ENCODE results near the gene RASD1.

The RASD1 gene

GRCh38 chr17:17505151-17505550 is 9.0 kb upstream of the RASD1 start:
- Mint-ChIP-seq H3K4me3 (no peak overlapping the region), H3K36me3 (ENCODE audit: insufficient read depth) (peaks cover 7% of the 10 kb centered on the region), H3K4me1 (no peaks in the 10 kb centered on the region), H3K27me3 (no peaks in the 10 kb centered on the region), H3K27ac (ENCODE audit: low read depth) (no peak overlapping the region), H3K9me3 (no peaks in the 10 kb centered on the region)
- DNase-seq (ENCODE audit: low spot score in 2 of 2) (no peak), ATAC-seq (replicated peaks; ENCODE audit: extremely low read depth, poor library complexity, severe bottlenecking) (no peak)

GRCh38 chr17:17504341-17505140 is 8.3 kb upstream of the RASD1 start:
- no peaks in the 10 kb centered on the region for H3K27me3 Mint-ChIP-seq
- no peaks in the 10 kb centered on the region for H3K9me3 Mint-ChIP-seq
- no peak overlapping the region for H3K27ac Mint-ChIP-seq (ENCODE audit: low read depth)
- H3K4me1 Mint-ChIP-seq, result no peaks in the 10 kb centered on the region
- H3K4me3 Mint-ChIP-seq, result no peak overlapping the region
- H3K36me3 Mint-ChIP-seq (ENCODE audit: insufficient read depth), result peaks cover 7% of the 10 kb centered on the region
- DNase-seq (ENCODE audit: low spot score in 2 of 2) (no peak), ATAC-seq (replicated peaks; ENCODE audit: extremely low read depth, poor library complexity, severe bottlenecking) (no peak)

- Mint-ChIP-seq H3K9me3 (no peaks in the 10 kb centered on the region), H3K4me1 (no peaks in the 10 kb centered on the region), H3K27me3 (no peaks in the 10 kb centered on the region), H3K4me3 (no peak overlapping the region), H3K27ac (ENCODE audit: low read depth) (no peak overlapping the region), H3K36me3 (ENCODE audit: insufficient read depth) (peaks cover 7% of the 10 kb centered on the region)
- DNase-seq (ENCODE audit: low spot score in 2 of 2) (no peak), ATAC-seq (replicated peaks; ENCODE audit: extremely low read depth, poor library complexity, severe bottlenecking) (no peak)
Measured at GRCh38 chr17:17503566-17504130, 7.5 kb upstream of the RASD1 start.

DNA sequence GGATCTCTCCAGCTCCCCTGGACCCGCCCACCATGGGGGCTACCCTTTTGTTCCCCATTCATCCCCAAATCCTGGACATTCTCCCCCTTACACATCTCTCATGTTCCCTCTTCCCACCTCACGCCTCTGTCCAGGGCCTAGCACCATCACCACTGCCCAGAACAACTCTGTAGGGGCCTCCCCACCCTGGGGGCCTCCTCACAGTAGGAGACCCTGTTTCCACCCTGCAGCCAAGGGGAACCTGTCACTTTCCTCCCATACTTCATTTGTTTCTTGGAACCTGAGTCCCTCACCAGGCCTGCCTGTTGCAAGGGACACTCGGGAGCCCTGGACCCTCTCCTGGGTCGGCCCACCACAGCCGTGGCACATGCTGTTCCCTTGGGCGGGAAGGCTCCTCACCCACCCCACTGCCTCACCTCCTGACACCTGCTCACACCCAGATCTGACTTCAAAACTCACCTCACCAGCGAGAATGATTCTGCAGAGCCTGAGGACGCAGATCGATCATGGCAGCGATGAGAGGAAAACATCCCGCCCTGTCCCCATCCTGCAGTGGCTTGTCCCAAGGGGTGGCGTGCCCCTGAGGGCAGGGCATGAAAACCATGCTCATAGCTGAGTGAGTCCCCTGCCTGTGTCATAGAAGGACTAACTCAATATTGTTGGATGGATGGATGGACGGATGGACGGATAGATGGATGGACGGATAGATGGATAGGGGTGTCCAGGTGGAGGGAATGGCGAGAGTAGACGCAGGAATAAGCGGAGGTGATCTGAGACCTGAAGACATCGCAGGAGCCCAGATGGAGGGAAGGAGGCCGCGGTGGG is 6.8 kb upstream of the RASD1 start:
- Mint-ChIP-seq H3K4me1 (no peaks in the 10 kb centered on the region), H3K27ac (ENCODE audit: low read depth) (no peak overlapping the region), H3K4me3 (no peak overlapping the region), H3K9me3 (no peaks in the 10 kb centered on the region), H3K36me3 (ENCODE audit: insufficient read depth) (peaks cover 5% of the 10 kb centered on the region), H3K27me3 (no peaks in the 10 kb centered on the region)
- ATAC-seq (replicated peaks; ENCODE audit: extremely low read depth, poor library complexity, severe bottlenecking) (no peak), DNase-seq (ENCODE audit: low spot score in 2 of 2) (no peak)

DNA sequence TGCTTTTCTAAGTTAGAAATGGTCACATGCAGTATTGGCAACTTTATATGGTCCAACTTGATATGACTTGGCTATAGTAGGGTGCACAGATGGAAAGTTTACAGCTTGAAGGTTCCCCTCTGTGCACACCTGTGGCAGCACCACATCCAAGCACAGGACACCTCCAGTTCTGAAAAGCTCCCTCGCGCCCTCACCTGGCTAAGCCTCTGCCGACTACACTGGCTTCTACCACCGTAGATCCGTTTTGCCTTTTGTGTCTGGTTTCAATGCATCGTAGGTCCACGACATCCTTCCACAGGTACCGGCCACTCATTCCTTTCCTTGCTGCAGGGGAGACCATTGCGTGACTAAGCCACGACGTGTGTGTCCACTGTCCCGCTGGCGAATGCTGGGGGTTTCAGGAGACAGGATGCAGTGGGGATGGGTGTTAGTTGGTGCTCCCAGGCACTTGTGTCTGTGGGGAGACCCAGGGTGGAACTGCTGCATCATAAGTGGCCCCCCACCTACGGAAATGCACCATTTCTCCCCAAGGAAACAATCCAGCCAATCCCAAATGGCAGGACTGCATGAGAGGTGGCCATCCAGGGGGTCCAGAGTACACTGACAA is 4.9 kb upstream of the RASD1 start:
- DNase-seq (ENCODE audit: low spot score in 2 of 2), result no peak
- Mint-ChIP-seq H3K27me3 (no peaks in the 10 kb centered on the region), H3K27ac (ENCODE audit: low read depth) (no peak overlapping the region), H3K4me1 (no peaks in the 10 kb centered on the region), H3K4me3 (no peak overlapping the region), H3K9me3 (no peaks in the 10 kb centered on the region), H3K36me3 (ENCODE audit: insufficient read depth) (peaks cover 3% of the 10 kb centered on the region)
- no peak for ATAC-seq (replicated peaks; ENCODE audit: extremely low read depth, poor library complexity, severe bottlenecking)

GRCh38 chr17:17499402-17500145 is 3.4 kb upstream of the RASD1 start:
- H3K27me3 Mint-ChIP-seq, result no peaks in the 10 kb centered on the region
- no peak overlapping the region for H3K4me3 Mint-ChIP-seq
- H3K9me3 Mint-ChIP-seq, result no peaks in the 10 kb centered on the region
- ATAC-seq (replicated peaks; ENCODE audit: extremely low read depth, poor library complexity, severe bottlenecking), result no peak
- peaks cover 8% of the 10 kb centered on the region for H3K4me1 Mint-ChIP-seq
- peaks cover 6% of the 10 kb centered on the region for H3K36me3 Mint-ChIP-seq (ENCODE audit: insufficient read depth)
- H3K27ac Mint-ChIP-seq (ENCODE audit: low read depth), result no peak overlapping the region
- DNase-seq (ENCODE audit: low spot score in 2 of 2), result no peak

- H3K27ac Mint-ChIP-seq (ENCODE audit: low read depth), result no peak overlapping the region
- no peaks in the 10 kb centered on the region for H3K9me3 Mint-ChIP-seq
- DNase-seq (ENCODE audit: low spot score in 2 of 2) (no peak), ATAC-seq (replicated peaks; ENCODE audit: extremely low read depth, poor library complexity, severe bottlenecking) (no peak)
- peaks cover 8% of the 10 kb centered on the region for H3K4me1 Mint-ChIP-seq
- peaks cover 6% of the 10 kb centered on the region for H3K36me3 Mint-ChIP-seq (ENCODE audit: insufficient read depth)
- no peak overlapping the region for H3K4me3 Mint-ChIP-seq
- H3K27me3 Mint-ChIP-seq, result no peaks in the 10 kb centered on the region
Measured at GRCh38 chr17:17498606-17499301, 2.6 kb upstream of the RASD1 start.

DNA sequence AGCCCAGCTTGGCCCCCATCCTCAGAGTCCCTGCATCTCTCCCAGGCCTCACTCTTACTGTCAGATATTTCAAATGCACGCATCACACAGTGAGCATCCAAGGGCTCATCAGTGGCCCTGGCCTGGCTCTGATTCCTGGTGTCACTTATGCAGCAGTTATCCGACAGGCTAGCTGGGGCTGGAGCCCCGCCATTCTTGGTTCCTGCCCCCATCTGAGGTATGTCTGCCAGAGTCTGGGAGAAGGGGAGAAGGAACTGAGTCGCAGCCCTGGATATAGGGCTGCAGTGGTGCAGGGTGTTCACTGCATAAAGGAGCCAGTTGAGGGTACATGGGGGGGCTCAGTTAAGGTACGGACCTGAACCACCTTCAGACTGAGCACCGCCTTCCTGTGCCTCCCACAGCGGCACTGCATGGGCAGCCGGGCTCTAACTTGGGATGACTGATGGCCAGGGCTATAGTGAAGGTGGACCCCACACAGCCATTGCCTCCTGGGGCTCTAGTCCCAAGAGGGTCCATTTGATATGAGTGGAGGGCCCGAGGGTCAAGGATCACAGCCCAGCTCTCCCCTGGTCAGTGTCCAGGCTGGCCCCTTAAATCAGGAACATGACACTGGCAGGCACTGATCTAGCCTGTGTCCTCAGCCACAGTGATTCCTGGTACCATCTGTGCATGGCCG is 1.8 kb upstream of the RASD1 start:
- Mint-ChIP-seq H3K27ac (ENCODE audit: low read depth) (no peak overlapping the region), H3K9me3 (no peaks in the 10 kb centered on the region), H3K4me3 (peak overlapping the region; percentile 75), H3K4me1 (peaks cover 8% of the 10 kb centered on the region), H3K27me3 (no peaks in the 10 kb centered on the region), H3K36me3 (ENCODE audit: insufficient read depth) (peaks cover 6% of the 10 kb centered on the region)
- ATAC-seq (replicated peaks; ENCODE audit: extremely low read depth, poor library complexity, severe bottlenecking) (no peak), DNase-seq (ENCODE audit: low spot score in 2 of 2) (no peak)

DNA sequence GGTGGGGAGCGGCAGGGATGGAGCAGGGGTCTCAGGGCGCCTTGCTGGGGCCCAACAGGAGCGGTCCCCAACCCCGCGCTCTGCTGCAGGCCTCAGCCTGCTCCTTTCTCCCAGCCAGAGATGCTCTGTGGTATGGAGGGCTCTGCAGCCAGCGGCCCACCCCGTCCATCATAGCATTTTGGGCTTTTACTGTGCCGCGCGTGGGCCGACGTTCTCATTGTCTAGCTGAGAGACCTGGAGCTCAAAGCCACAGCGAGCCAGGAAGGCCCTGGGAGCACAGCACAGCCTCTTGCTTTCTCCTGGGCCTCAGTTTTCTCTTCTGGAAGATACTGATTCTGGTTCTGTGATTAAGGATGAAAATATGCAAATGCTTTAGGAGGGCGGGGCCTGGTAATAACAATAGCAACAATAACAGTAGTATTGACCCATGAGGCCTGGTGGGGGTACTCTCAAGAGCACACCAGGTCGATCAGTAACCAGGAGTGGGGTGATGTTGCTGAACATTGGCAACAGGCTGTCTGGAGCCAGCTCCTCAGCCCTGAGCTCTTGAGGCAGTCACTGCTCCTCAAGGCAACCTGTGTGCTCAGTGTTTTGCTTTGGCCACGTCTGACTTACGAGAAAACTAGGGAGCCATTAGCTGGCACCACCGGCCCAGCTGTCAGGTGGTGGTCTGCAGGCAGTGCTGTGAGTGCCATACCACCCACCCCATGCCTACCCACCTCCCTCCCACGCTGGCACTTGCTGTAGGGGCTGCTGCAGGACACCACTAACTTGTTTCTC is 1.1 kb upstream of the RASD1 start:
- H3K9me3 Mint-ChIP-seq, result no peaks in the 10 kb centered on the region
- H3K4me3 Mint-ChIP-seq, result peak overlapping the region; percentile 75
- ATAC-seq (replicated peaks; ENCODE audit: extremely low read depth, poor library complexity, severe bottlenecking), result no peak
- no peak for DNase-seq (ENCODE audit: low spot score in 2 of 2)
- no peaks in the 10 kb centered on the region for H3K27me3 Mint-ChIP-seq
- H3K4me1 Mint-ChIP-seq, result peaks cover 8% of the 10 kb centered on the region
- peaks cover 3% of the 10 kb centered on the region for H3K36me3 Mint-ChIP-seq (ENCODE audit: insufficient read depth)
- no peak overlapping the region for H3K27ac Mint-ChIP-seq (ENCODE audit: low read depth)

DNA sequence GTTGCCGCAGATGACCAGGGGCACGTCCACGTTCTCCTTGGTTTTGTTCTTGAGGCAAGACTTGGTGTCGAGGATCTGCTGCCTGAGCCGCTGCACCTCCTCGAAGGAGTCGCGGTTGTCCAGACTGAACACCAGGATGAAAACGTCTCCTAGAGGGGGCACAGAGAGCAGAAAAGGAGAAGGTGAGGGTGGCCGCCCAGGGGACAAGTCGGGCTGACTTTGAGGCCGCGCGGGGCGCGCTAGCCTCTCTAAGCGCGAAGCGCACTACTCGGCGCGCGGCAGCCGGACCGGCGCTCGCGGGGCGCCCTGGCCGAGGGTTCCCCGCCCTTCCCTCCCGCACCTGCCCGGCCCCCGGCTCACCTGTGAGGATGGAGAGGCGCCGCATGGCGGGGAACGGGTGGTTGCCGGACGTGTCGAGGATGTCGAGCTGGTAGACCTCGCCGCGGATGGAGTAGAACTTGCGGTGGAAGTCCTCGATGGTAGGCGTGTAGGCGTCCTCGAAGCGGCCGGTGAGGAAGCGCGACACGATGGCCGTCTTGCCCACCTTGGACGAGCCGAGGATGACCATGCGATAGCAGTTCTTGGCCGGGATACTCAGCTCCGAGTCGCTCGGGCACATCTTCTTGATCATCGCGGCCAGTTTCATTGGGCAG is 533 bp downstream of the RASD1 start:
- no peak for ATAC-seq (replicated peaks; ENCODE audit: extremely low read depth, poor library complexity, severe bottlenecking)
- no peaks in the 10 kb centered on the region for H3K27me3 Mint-ChIP-seq
- no peak overlapping the region for H3K27ac Mint-ChIP-seq (ENCODE audit: low read depth)

More for the DNA sequence above, 533 bp downstream of the RASD1 start:
- Mint-ChIP-seq H3K36me3 (ENCODE audit: insufficient read depth) (peaks cover 5% of the 10 kb centered on the region), H3K4me3 (peak overlapping the region; percentile 75), H3K9me3 (no peaks in the 10 kb centered on the region), H3K4me1 (peaks cover 8% of the 10 kb centered on the region)
- DNase-seq (ENCODE audit: low spot score in 2 of 2), result no peak
